ENCODE data around the gene ABCA10. TPM values are rescaled to one million over a fixed set of nuclear protein-coding genes. Genes with fewer than 3 reads are reported as not detected.
"Not testable (repeated sequence)": the region's sequence is repeated elsewhere in the genome, so short reads cannot be mapped to it uniquely, and the experiment has no call there.

Gene ABCA10
- total RNA-seq, 4 donors from 2014 or later: 1.5 to 19.1 (median 10.3) TPM

DNA sequence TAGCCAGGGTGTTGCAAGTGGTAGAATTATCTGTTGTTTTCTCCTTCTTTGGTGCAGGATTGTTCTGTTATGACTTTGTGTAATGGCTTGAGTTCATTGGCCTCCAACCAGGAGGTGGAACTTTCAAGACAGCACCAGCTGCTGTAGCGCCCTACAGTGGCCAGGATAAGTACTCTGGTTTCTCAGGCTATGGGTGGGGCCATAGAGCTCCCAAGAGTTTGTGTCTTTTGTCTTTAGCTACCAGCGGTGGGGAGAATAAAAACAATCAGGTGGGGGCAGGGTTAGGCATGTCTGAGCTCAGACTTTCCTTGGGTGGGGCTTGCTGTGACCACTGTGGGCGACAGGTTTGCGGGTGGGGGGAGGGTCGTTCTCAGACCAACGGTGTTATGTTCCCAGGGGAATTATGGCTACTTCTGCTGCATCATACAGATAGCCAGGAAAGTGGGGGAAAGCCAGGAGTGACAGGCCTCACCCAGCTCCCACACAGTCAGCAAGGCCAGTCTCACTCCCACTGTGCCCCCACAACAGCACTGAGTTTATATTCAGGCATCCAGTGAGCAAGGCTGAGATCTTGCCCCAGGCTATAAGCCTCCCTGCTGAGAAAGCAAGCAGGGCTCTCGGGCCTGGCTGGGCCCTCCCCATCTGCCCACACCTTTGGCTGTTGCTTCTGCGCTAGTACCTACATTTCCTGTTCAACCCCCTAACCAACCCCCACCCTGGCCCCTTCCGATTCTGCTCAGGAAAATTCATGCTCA lies 15.4 kb downstream of the ABCA10 start:
- Histone ChIP-seq H3K4me1 (no peaks in the 10 kb centered on the region), H3K36me3 (peaks cover 4% of the 10 kb centered on the region), H3K4me3 (no peak overlapping the region), H3K27me3 (no peaks in the 10 kb centered on the region), H3K27ac (no peak overlapping the region), H3K9me3 (no peaks in the 10 kb centered on the region)
- WGBS: 96% methylated on average over 5 of the region's 9 CpGs
- DNase-seq (ENCODE audit: low spot score in 2 of 2): no peak
- TF ChIP-seq EP300 (IDR thresholded peaks at IDR 0.05) (no peak), POLR2A (IDR thresholded peaks at IDR 0.05) (no peak), POLR2AphosphoS5 (IDR thresholded peaks at IDR 0.05) (no peak)
- TF ChIP-seq, protein P1, sequence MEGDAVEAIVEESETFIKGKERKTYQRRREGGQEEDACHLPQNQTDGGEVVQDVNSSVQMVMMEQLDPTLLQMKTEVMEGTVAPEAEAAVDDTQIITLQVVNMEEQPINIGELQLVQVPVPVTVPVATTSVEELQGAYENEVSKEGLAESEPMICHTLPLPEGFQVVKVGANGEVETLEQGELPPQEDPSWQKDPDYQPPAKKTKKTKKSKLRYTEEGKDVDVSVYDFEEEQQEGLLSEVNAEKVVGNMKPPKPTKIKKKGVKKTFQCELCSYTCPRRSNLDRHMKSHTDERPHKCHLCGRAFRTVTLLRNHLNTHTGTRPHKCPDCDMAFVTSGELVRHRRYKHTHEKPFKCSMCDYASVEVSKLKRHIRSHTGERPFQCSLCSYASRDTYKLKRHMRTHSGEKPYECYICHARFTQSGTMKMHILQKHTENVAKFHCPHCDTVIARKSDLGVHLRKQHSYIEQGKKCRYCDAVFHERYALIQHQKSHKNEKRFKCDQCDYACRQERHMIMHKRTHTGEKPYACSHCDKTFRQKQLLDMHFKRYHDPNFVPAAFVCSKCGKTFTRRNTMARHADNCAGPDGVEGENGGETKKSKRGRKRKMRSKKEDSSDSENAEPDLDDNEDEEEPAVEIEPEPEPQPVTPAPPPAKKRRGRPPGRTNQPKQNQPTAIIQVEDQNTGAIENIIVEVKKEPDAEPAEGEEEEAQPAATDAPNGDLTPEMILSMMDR (IDR thresholded peaks at IDR 0.05): no peak

DNA sequence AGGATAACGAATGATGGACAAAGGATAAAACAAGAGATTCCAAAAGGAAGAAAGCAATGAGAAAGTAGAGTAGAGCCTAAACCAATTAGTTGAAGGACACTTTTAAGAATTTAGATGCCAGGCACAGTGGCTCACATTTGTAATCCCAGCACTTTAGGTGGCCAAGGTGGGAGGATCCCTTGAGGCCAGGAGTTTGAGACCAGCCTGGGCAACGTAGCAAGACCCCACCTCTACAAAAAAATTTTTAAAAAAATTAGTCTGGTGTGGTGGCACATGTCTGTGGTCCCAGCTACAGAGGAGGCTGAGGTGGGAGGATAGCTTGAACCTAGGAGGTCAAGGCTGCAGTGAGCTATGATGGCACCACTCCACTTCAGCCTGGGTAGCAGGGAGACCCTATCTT lies 20.0 kb downstream of the ABCA10 start:
- H3K9me3 ChIP-seq: no peaks in the 10 kb centered on the region
- DNase-seq (ENCODE audit: low spot score in 2 of 2): no peak
- H3K36me3 ChIP-seq: peaks cover 4% of the 10 kb centered on the region
- 89% methylated on average over 2 of the region's 2 CpGs for WGBS
- TF ChIP-seq POLR2AphosphoS5 (IDR thresholded peaks at IDR 0.05): no peak
- no peak for TF ChIP-seq POLR2A (IDR thresholded peaks at IDR 0.05)
- TF ChIP-seq, protein P1 (IDR thresholded peaks at IDR 0.05): no peak
- TF ChIP-seq EP300 (IDR thresholded peaks at IDR 0.05): no peak
- no peaks in the 10 kb centered on the region for H3K27me3 ChIP-seq
- H3K27ac ChIP-seq: no peak overlapping the region
- no peak overlapping the region for H3K4me3 ChIP-seq
- no peaks in the 10 kb centered on the region for H3K4me1 ChIP-seq

DNA sequence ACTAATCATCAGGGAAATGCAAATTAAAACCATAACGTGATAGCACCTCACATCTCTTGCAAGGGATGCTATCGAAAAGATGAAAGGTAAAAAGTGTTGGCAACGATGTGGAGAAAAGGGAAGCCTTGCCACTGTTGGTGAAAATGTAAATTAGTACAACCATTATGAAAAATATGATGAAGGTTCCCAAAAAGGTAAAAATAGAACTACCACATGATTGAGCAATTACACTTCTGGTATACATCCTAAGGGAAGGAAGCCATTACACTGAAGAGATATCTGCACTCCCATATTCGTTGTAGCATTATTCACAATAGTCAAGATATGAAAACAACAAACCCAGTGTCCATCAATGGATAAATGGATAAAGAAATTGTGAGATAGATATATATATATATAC lies 21.5 kb downstream of the ABCA10 start:
- Histone ChIP-seq H3K4me3 (no peak overlapping the region), H3K27ac (no peak overlapping the region), H3K36me3 (no peaks in the 10 kb centered on the region), H3K27me3 (no peaks in the 10 kb centered on the region), H3K4me1 (no peaks in the 10 kb centered on the region), H3K9me3 (no peaks in the 10 kb centered on the region)
- DNase-seq (ENCODE audit: low spot score in 2 of 2): no peak
- 76% methylated on average over 4 of the region's 4 CpGs for WGBS
- TF ChIP-seq POLR2AphosphoS5 (IDR thresholded peaks at IDR 0.05) (no peak), POLR2A (IDR thresholded peaks at IDR 0.05) (no peak), EP300 (IDR thresholded peaks at IDR 0.05) (no peak)
- TF ChIP-seq, protein P1 (IDR thresholded peaks at IDR 0.05): no peak

DNA sequence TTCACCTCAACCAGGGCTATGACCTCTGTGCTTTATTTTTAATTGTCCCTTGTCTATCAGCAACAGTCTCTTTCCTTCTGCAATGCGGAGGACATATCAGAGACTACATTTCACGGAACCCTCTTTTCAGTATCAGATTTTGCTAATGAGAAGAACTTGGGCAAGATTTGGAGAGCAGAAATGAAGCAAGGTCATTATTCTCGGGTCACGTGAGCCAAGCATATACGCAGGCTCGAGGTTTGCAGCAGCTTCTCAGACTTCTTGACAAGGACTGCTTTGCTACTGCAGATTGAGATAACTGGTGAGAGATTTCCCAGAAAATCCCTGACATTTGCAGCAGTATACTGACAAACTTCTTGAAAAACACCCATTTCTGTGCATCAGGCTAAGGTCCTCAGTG lies 30.4 kb downstream of the ABCA10 start:
- H3K9me3 ChIP-seq: no peaks in the 10 kb centered on the region
- no peak overlapping the region for H3K4me3 ChIP-seq
- H3K36me3 ChIP-seq: no peaks in the 10 kb centered on the region
- no peak overlapping the region for H3K27ac ChIP-seq
- TF ChIP-seq, protein P1 (IDR thresholded peaks at IDR 0.05): no peak
- TF ChIP-seq POLR2AphosphoS5 (IDR thresholded peaks at IDR 0.05): no peak
- TF ChIP-seq EP300 (IDR thresholded peaks at IDR 0.05): no peak
- no peak for TF ChIP-seq POLR2A (IDR thresholded peaks at IDR 0.05)
- WGBS: 94% methylated on average over 6 of the region's 6 CpGs
- H3K27me3 ChIP-seq: no peaks in the 10 kb centered on the region
- no peak for DNase-seq (ENCODE audit: low spot score in 2 of 2)
- H3K4me1 ChIP-seq: no peaks in the 10 kb centered on the region

DNA sequence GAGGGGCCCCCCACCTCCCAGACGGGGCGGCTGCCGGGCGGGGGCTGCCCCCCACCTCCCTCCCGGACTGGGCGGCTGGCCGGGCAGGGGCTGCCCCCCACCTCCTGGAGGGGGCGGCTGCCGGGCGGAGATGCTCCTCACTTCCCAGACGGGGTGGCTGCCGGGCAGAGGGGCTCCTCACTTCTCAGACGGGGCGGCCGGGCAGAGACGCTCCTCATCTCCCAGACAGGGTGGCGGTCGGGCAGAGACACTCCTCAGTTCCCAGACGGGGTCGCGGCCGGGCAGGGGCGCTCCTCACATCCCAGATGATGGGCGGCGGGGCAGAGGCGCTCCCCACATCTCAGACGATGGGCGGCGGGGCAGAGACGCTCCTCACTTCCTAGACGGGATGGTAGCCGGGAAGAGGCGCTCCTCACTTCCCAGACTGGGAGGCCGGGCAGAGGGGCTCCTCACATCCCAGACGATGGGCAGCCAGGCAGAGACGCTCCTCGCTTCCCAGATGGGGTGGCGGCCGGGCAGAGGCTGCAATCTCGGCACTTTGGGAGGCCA lies 32.4 kb downstream of the ABCA10 start:
- H3K4me1 ChIP-seq; H3K9me3 ChIP-seq; H3K27ac ChIP-seq; H3K27me3 ChIP-seq; H3K4me3 ChIP-seq; H3K36me3 ChIP-seq; DNase-seq (ENCODE audit: low spot score in 2 of 2): not testable (repeated sequence)
- 97% methylated on average over 5 of the region's 40 CpGs for WGBS
